MM.1S (cell line): ENCODE measurements around the gene ANKRD44.

Source experiments
- DNase-seq: peaks from one replicate; pipeline ENCODE4 v3.0.0-alpha.2; 2015
- H2AFZ ChIP-seq: fragments of 300-600 bp; sonication (generic); 2 replicates; pipeline ENCODE4 v1.6.0; 2016; ENCODE audit warnings: antibody characterized with exemption, low read length
- H3F3A ChIP-seq: fragments of 300-600 bp; sonication (generic); 2 replicates; pipeline ENCODE4 v1.6.1; 2016; ENCODE audit warnings: mild to moderate bottlenecking, antibody characterized with exemption, low read length, moderate library complexity, mixed read lengths; ENCODE audit not compliant: insufficient read depth
- H3K27ac ChIP-seq: fragments of 300-600 bp; sonication (generic); 2 replicates; pipeline ENCODE4 v1.5.1; 2016; ENCODE audit warnings: mild to moderate bottlenecking, low read length
- H3K27me3 ChIP-seq: fragments of 300-600 bp; sonication (generic); replicated peaks from 2 replicates; pipeline ENCODE4 v1.6.0; 2016; ENCODE audit warnings: low read length; ENCODE audit not compliant: insufficient read depth
- H3K36me3 ChIP-seq: fragments of 300-600 bp; sonication (generic); replicated peaks from 2 replicates; pipeline ENCODE4 v1.6.1; 2016; ENCODE audit warnings: mild to moderate bottlenecking, low read length, mixed read lengths; ENCODE audit not compliant: insufficient read depth
- H3K4me1 ChIP-seq: fragments of 300-600 bp; sonication (generic); 2 replicates; pipeline ENCODE4 v1.6.1; 2016; ENCODE audit warnings: low read length, mixed read lengths
- H3K4me2 ChIP-seq: fragments of 300-600 bp; sonication (generic); 2 replicates; pipeline ENCODE4 v1.6.0; 2016; ENCODE audit warnings: low read depth, low read length
- H3K4me3 ChIP-seq: fragments of 300-600 bp; sonication (generic); 2 replicates; pipeline ENCODE4 v1.5.1; 2016; ENCODE audit warnings: low read length, mixed read lengths
- H3K79me2 ChIP-seq: fragments of 300-600 bp; sonication (generic); 2 replicates; pipeline ENCODE4 v1.6.1; 2016; ENCODE audit warnings: mixed run types, low read length, mixed read lengths
- H3K9ac ChIP-seq: fragments of 300-600 bp; sonication (generic); 2 replicates; pipeline ENCODE4 v1.6.1; 2016; ENCODE audit warnings: low read length, mixed read lengths
- H3K9me2 ChIP-seq: fragments of 300-600 bp; sonication (generic); replicated peaks from 2 replicates; pipeline ENCODE4 v1.6.1; 2016; ENCODE audit warnings: mild to moderate bottlenecking, low read length, mixed read lengths; ENCODE audit not compliant: insufficient read depth
- H3K9me3 ChIP-seq: fragments of 300-600 bp; sonication (generic); replicated peaks from 2 replicates; pipeline ENCODE4 v1.6.1; 2016; ENCODE audit warnings: mild to moderate bottlenecking, low read length, mixed read lengths; ENCODE audit not compliant: insufficient read depth
- H4K20me1 ChIP-seq: fragments of 300-600 bp; sonication (generic); 2 replicates; pipeline ENCODE4 v1.6.1; 2016; ENCODE audit warnings: mild to moderate bottlenecking, low read length, moderate library complexity, mixed read lengths; ENCODE audit not compliant: insufficient read depth
- EZH2 ChIP-seq: fragments of 300-600 bp; sonication (generic); optimal IDR thresholded peaks from 2 replicates; pipeline ENCODE3; 2017; ENCODE audit warnings: low read depth, mild to moderate bottlenecking, antibody characterized with exemption, low read length, mixed read lengths
- EZH2phosphoT487 ChIP-seq: fragments of 300-600 bp; sonication (generic); IDR thresholded peaks from 2 replicates; pipeline ENCODE4 v1.6.1; 2018; ENCODE audit warnings: antibody characterized with exemption, low read length
- TF ChIP-seq, protein P1 (sequence below): fragments of 300-600 bp; sonication (generic); IDR thresholded peaks from 2 replicates; pipeline ENCODE4 v1.5.1; 2016; ENCODE audit warnings: antibody characterized with exemption, low read length, mixed read lengths

Gene ANKRD44

DNA sequence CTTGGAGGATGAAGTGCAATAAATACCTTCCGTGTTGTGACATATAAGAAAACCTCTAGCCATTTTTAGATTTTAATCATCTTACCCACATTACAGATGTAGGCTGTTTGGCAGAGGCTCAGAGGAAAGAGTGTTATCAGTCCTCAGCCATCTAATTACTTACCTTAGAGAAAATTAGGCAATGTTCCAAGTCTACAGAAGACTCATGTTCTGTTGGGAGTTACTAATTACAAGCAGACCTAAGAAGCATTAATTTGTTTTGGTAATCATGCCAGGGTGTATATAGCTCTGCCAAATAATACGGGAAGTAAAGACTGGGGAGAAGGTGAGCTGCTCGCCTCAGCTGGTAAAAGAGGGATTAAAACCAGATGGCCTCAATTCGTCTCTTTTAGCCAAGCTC is 258.2 kb downstream of the ANKRD44 start:
- H3K9me2 ChIP-seq, result no peaks in the 10 kb centered on the region
- H4K20me1 ChIP-seq, result no peaks in the 10 kb centered on the region
- no peak overlapping the region for H2AFZ ChIP-seq
- no peaks in the 10 kb centered on the region for H3K79me2 ChIP-seq
- H3K36me3 ChIP-seq, result peaks cover 8% of the 10 kb centered on the region; the same call in 1 of the 2 replicates
- H3K4me3 ChIP-seq, result no peak overlapping the region
- H3K27me3 ChIP-seq, result no peaks in the 10 kb centered on the region
- H3K27ac ChIP-seq, result no peak overlapping the region
- TF ChIP-seq EZH2phosphoT487 (no peak), EZH2 (no peak)
- TF ChIP-seq, protein P1, sequence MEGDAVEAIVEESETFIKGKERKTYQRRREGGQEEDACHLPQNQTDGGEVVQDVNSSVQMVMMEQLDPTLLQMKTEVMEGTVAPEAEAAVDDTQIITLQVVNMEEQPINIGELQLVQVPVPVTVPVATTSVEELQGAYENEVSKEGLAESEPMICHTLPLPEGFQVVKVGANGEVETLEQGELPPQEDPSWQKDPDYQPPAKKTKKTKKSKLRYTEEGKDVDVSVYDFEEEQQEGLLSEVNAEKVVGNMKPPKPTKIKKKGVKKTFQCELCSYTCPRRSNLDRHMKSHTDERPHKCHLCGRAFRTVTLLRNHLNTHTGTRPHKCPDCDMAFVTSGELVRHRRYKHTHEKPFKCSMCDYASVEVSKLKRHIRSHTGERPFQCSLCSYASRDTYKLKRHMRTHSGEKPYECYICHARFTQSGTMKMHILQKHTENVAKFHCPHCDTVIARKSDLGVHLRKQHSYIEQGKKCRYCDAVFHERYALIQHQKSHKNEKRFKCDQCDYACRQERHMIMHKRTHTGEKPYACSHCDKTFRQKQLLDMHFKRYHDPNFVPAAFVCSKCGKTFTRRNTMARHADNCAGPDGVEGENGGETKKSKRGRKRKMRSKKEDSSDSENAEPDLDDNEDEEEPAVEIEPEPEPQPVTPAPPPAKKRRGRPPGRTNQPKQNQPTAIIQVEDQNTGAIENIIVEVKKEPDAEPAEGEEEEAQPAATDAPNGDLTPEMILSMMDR, result no peak
- H3K9me3 ChIP-seq, result no peaks in the 10 kb centered on the region
- H3K9ac ChIP-seq, result no peak overlapping the region
- DNase-seq, result no peak
- H3F3A ChIP-seq, result no peaks in the 10 kb centered on the region
- no peak overlapping the region for H3K4me2 ChIP-seq
- no peaks in the 10 kb centered on the region for H3K4me1 ChIP-seq

DNA sequence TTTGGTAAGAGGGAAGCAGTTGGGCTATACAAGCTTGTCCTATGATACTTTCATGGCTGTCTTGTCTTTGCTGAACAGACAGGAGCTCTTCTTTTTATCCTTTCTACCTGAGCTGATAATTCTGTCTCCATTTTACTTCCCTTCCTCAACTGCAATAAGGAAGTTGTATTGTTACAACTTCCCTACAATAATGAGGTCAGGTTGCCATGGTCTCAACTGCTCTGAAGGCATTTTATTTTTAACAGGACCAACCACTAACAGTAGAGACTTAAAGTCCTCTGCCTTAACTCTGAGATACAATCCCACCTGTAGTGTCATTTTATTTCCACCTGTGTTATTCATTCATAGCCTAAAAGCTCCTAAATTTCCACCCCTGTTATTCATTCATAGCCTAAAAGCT is 265.5 kb downstream of the ANKRD44 start:
- DNase-seq, result no peak

DNA sequence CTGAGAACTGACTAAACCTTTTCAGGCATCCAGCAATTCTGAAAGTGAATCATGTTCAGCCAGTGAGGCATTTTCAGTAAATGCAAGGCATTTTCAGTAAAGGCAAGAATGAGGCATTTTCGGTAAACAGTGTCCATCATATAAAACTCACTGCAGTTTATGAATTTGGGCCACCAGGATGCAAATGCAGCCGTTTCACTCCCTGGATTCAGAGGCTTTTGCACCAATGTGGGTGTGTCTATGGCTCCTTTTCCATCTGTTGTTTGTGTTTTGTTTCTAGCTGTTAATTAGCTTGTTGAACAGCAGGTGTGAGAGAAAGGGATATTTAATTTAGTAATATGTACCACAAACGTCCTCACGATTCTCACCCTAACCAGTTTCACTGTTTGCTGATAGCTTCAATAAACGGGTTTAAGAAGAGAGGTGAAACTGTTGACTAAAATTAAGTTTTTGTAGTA is 267.8 kb downstream of the ANKRD44 start:
- no peak overlapping the region for H3K4me2 ChIP-seq
- no peaks in the 10 kb centered on the region for H3K4me1 ChIP-seq
- H4K20me1 ChIP-seq, result no peaks in the 10 kb centered on the region
- no peaks in the 10 kb centered on the region for H3K27me3 ChIP-seq
- TF ChIP-seq, protein P1, result no peak
- TF ChIP-seq EZH2, result no peak
- TF ChIP-seq EZH2phosphoT487, result no peak
- no peak overlapping the region for H3K4me3 ChIP-seq
- H3K9me2 ChIP-seq, result no peaks in the 10 kb centered on the region
- no peak overlapping the region for H3K9ac ChIP-seq
- no peak overlapping the region for H3K27ac ChIP-seq
- no peaks in the 10 kb centered on the region for H3K36me3 ChIP-seq
- H2AFZ ChIP-seq, result no peak overlapping the region
- H3K9me3 ChIP-seq, result no peaks in the 10 kb centered on the region
- no peak for DNase-seq
- H3F3A ChIP-seq, result no peaks in the 10 kb centered on the region
- H3K79me2 ChIP-seq, result no peaks in the 10 kb centered on the region

More for the DNA sequence above, 265.5 kb downstream of the ANKRD44 start:
- no peaks in the 10 kb centered on the region for H3K79me2 ChIP-seq
- no peak overlapping the region for H3K27ac ChIP-seq
- H3K9ac ChIP-seq, result no peak overlapping the region
- no peaks in the 10 kb centered on the region for H3K36me3 ChIP-seq
- no peaks in the 10 kb centered on the region for H4K20me1 ChIP-seq
- H3K4me1 ChIP-seq, result no peaks in the 10 kb centered on the region
- no peaks in the 10 kb centered on the region for H3F3A ChIP-seq
- H3K9me2 ChIP-seq, result no peaks in the 10 kb centered on the region
- no peak overlapping the region for H3K4me3 ChIP-seq
- H3K4me2 ChIP-seq, result no peak overlapping the region
- H3K9me3 ChIP-seq, result no peaks in the 10 kb centered on the region
- no peaks in the 10 kb centered on the region for H3K27me3 ChIP-seq
- TF ChIP-seq, protein P1, result no peak
- TF ChIP-seq EZH2 (no peak), EZH2phosphoT487 (no peak)
- H2AFZ ChIP-seq, result no peak overlapping the region
